Gastroesophageal sphincter (tissue), 4 donors: ENCODE measurements around the gene KLF14. TPM values are rescaled to one million over a fixed set of nuclear protein-coding genes. Genes with fewer than 3 reads are reported as not detected.
"Not testable (repeated sequence)": the region's sequence is repeated elsewhere in the genome, so short reads cannot be mapped to it uniquely, and the experiment has no call there.

Experiments used
- ATAC-seq: fragments of 150-250 bp; one replicate; pipeline ENCODE4 v1.9.1; 2016; ENCODE audit warnings: mild to moderate bottlenecking, moderate library complexity
- H3K27ac ChIP-seq, 4 donors: fragments of 200-600 bp; sonication (generic) in 3 of 4; 1 replicate in 3 of 4; 2 replicates in 1 of 4; pipeline ENCODE4 v1.5.1; 2016 to 2019
- H3K27me3 ChIP-seq: fragments of 200-600 bp; sonication (generic); one replicate; pipeline ENCODE4 v1.5.1; 2019
- H3K36me3 ChIP-seq, 2 donors: fragments of 200-600 bp; sonication (generic); one replicate each; pipeline ENCODE4 v1.5.1; 2019; ENCODE audit warnings: control low read depth in 1 of 2
- H3K4me1 ChIP-seq, 3 donors: fragments of 200-600 bp; sonication (generic); 1 replicate in 2 of 3; 2 replicates in 1 of 3; pipeline ENCODE4 v1.5.1; 2016 to 2019; ENCODE audit warnings: control low read depth in 2 of 3
- H3K4me3 ChIP-seq, 2 donors: fragments of 200-600 bp; sonication (generic); one replicate each; pipeline ENCODE4 v1.5.1; 2019; ENCODE audit warnings: mild to moderate bottlenecking in 1 of 2, moderate library complexity in 1 of 2
- H3K9me3 ChIP-seq, 3 donors: fragments of 200-600 bp; sonication (generic); one replicate each; pipeline ENCODE4 v1.5.1; 2017 to 2019; ENCODE audit warnings: control low read depth in 2 of 3
- CTCF ChIP-seq, 4 experiments: fragments of 200-600 bp in 2 of 4; fragments of 450-650 bp in 2 of 4; sonication (generic) in 1 of 4; IDR thresholded peaks; one replicate each; pipeline ENCODE4 v1.5.1; 2017 to 2019; ENCODE audit warnings: antibody characterized with exemption in 4 of 4, mild to moderate bottlenecking in 2 of 4, moderate library complexity in 2 of 4
- EP300 ChIP-seq: sonication (generic); formaldehyde crosslinking; IDR thresholded peaks from one replicate; pipeline ENCODE4 v1.6.1; 2017; ENCODE audit warnings: antibody characterized with exemption, mild to moderate bottlenecking
- POLR2A ChIP-seq, 2 donors: fragments of 450-650 bp; IDR thresholded peaks; one replicate each; pipeline ENCODE4 v1.6.1; 2017; ENCODE audit warnings: antibody characterized with exemption in 2 of 2, mild to moderate bottlenecking in 2 of 2, moderate library complexity in 1 of 2
- POLR2AphosphoS5 ChIP-seq: sonication (generic); formaldehyde crosslinking; IDR thresholded peaks from one replicate; pipeline ENCODE4 v1.6.1; 2017; ENCODE audit warnings: antibody characterized with exemption
- WGBS, 2 donors: methylation state at CpG; one replicate each; pipeline ENCODE4 v1.1.5; 2018; ENCODE audit warnings: low coverage in 1 of 2; 5-methylcytosine and 5-hydroxymethylcytosine counted together
- total RNA-seq, 4 donors: library from RNA; depleted of rRNA; stranded (reverse); fragments of >200 nt; gene quantifications; one replicate each; pipeline ENCODE4 v1.1.0, GENCODE V29; 2016

Gene KLF14
- total RNA-seq: under 1 TPM in 2 of 4 donors, not detected in 2; 0.08 to 0.16 TPM

- Histone ChIP-seq H3K27ac (no peak within 1 kb of the TSS), H3K4me3 (peak within 1 kb of the TSS; percentile 15 to 44), H3K36me3 (peaks cover 3 to 13% of the 10 kb centered on the region in 2 donors), H3K4me1 (no peaks in the 10 kb centered on the region), H3K9me3 (peaks cover 0 to 69% (median 7%) of the 10 kb centered on the region in 3 donors), H3K27me3 (peaks cover 97% of the 10 kb centered on the region)
- whole genome bisulfite sequencing, 2 donors: 2 to 11% methylated on average over 15 to 17 of the region's 100 CpGs
- peak; percentile 39 for ATAC-seq
- TF ChIP-seq EP300 (no peak), POLR2A (IDR thresholded peaks at IDR 0.05) (no peak), POLR2AphosphoS5 (no peak), CTCF (IDR thresholded peaks at IDR 0.05) (no peak)
Observed at GRCh38 chr7:130733931-130734814, at the start of gene KLF14. TSS of gene KLF14 (minus strand) at chr7:130734207. CDS start at chr7:130734033, 174 bp downstream.

GRCh38 chr7:130781346-130781745 lies 47.3 kb upstream of the KLF14 start:
- no peak overlapping the region for H3K4me3 ChIP-seq
- H3K36me3 ChIP-seq: no peaks in the 10 kb centered on the region
- TF ChIP-seq POLR2A (IDR thresholded peaks at IDR 0.05) (no peak), EP300 (no peak), CTCF (IDR thresholded peaks at IDR 0.05) (no peak), POLR2AphosphoS5 (no peak)
- no peak for ATAC-seq
- no peak overlapping the region for H3K27ac ChIP-seq
- peaks cover 3% of the 10 kb centered on the region for H3K27me3 ChIP-seq
- no peaks in the 10 kb centered on the region for H3K4me1 ChIP-seq
- peaks cover 0 to 11% (median 0%) of the 10 kb centered on the region in 3 donors for H3K9me3 ChIP-seq

- no peak for ATAC-seq
- Histone ChIP-seq H3K27ac (no peak overlapping the region), H3K4me1 (no peaks in the 10 kb centered on the region), H3K4me3 (no peak overlapping the region), H3K9me3 (peaks cover 0 to 16% (median 0%) of the 10 kb centered on the region in 3 donors), H3K27me3 (no peaks in the 10 kb centered on the region), H3K36me3 (no peaks in the 10 kb centered on the region)
- TF ChIP-seq CTCF (IDR thresholded peaks at IDR 0.05) (no peak), POLR2AphosphoS5 (no peak), EP300 (no peak), POLR2A (IDR thresholded peaks at IDR 0.05) (no peak)
- 50 to 65% methylated on average over 2 of the region's 2 CpGs for WGBS, 2 donors
Observed at GRCh38 chr7:130777426-130777825, 43.4 kb upstream of the KLF14 start.

- 90 to 91% methylated on average over 3 to 5 of the region's 5 CpGs for WGBS, 2 donors
- not testable (repeated sequence) for H3K27me3 ChIP-seq, H3K27ac ChIP-seq, H3K36me3 ChIP-seq, ATAC-seq, H3K4me1 ChIP-seq, H3K4me3 ChIP-seq
- peaks cover 0 to 40% (median 0%) of the 10 kb centered on the region in 3 donors for H3K9me3 ChIP-seq
Observed at GRCh38 chr7:130772456-130772855, 38.4 kb upstream of the KLF14 start.

- no peak for ATAC-seq
Observed at GRCh38 chr7:130768854-130769253, 34.8 kb upstream of the KLF14 start.

GRCh38 chr7:130764569-130764968 lies 30.6 kb upstream of the KLF14 start:
- H3K27ac ChIP-seq, H3K27me3 ChIP-seq, H3K36me3 ChIP-seq, ATAC-seq, H3K4me1 ChIP-seq, H3K4me3 ChIP-seq: not testable (repeated sequence)
- H3K9me3 ChIP-seq: peaks cover 0 to 19% (median 0%) of the 10 kb centered on the region in 3 donors
- 88 to 100% methylated on average over 2 to 4 of the region's 4 CpGs for WGBS, 2 donors

More at GRCh38 chr7:130768854-130769253, 34.8 kb upstream of the KLF14 start:
- Histone ChIP-seq H3K27ac (no peak overlapping the region), H3K9me3 (peaks cover 0 to 40% (median 0%) of the 10 kb centered on the region in 3 donors), H3K27me3 (no peaks in the 10 kb centered on the region), H3K4me1 (no peaks in the 10 kb centered on the region), H3K4me3 (no peak overlapping the region), H3K36me3 (no peaks in the 10 kb centered on the region)
- 80 to 92% methylated on average over 1 of the region's 1 CpG for WGBS, 2 donors
- TF ChIP-seq CTCF (IDR thresholded peaks at IDR 0.05): no peak
- TF ChIP-seq POLR2A (IDR thresholded peaks at IDR 0.05): no peak
- no peak for TF ChIP-seq EP300
- TF ChIP-seq POLR2AphosphoS5: no peak
